Esophagus muscularis mucosa (tissue), 4 donors: ENCODE results near the gene NCR2. TPM values are rescaled to one million over a fixed set of nuclear protein-coding genes. Genes with fewer than 3 reads are reported as not detected.
A peak's percentile ranks its signal among the peaks of the same experiment; 100 is the strongest.
"Not testable (repeated sequence)": the region's sequence is repeated elsewhere in the genome, so short reads cannot be mapped to it uniquely, and the experiment has no call there.

ENCODE experiments used
- DNase-seq: peaks from one replicate; pipeline ENCODE4 v3.0.0-alpha.2; 2017; ENCODE audit errors: extremely low spot score
- H3K27ac ChIP-seq, 4 donors: fragments of 200-600 bp; sonication (generic); replicated peaks in 1 of 4; 1 replicate in 3 of 4; 2 replicates in 1 of 4; pipeline ENCODE4 v1.5.1; 2016 to 2019; ENCODE audit warnings: mild to moderate bottlenecking in 1 of 4
- H3K27me3 ChIP-seq, 4 donors: fragments of 200-600 bp; sonication (generic); one replicate each; pipeline versions ENCODE4 v1.5.1 to v1.6.0; 2016 to 2019
- H3K36me3 ChIP-seq, 4 donors: fragments of 200-600 bp; sonication (generic); one replicate each; pipeline ENCODE4 v1.5.1; 2016 to 2019
- H3K4me1 ChIP-seq, 4 donors: fragments of 200-600 bp; sonication (generic); one replicate each; pipeline ENCODE4 v1.5.1; 2016 to 2019
- H3K4me3 ChIP-seq, 4 donors: fragments of 200-600 bp; sonication (generic); 1 replicate in 2 of 4; 2 replicates in 2 of 4; pipeline ENCODE4 v1.5.1; 2016 to 2019; ENCODE audit warnings: mild to moderate bottlenecking in 4 of 4, moderate library complexity in 1 of 4
- H3K9me3 ChIP-seq, 4 donors: fragments of 200-600 bp; sonication (generic); 1 replicate in 3 of 4; 2 replicates in 1 of 4; pipeline ENCODE4 v1.5.1; 2016 to 2019
- CTCF ChIP-seq, 3 experiments: fragments of 200-600 bp in 2 of 3; fragments of 450-650 bp in 1 of 3; sonication (generic) in 2 of 3; IDR thresholded peaks; one replicate each; pipeline ENCODE4 v1.5.1; 2017 to 2019; ENCODE audit warnings: antibody characterized with exemption in 3 of 3, mild to moderate bottlenecking in 2 of 3, moderate library complexity in 1 of 3
- EP300 ChIP-seq: sonication (generic); formaldehyde crosslinking; IDR thresholded peaks from one replicate; pipeline ENCODE4 v1.6.1; 2017; ENCODE audit warnings: antibody characterized with exemption
- POLR2A ChIP-seq: fragments of 450-650 bp; IDR thresholded peaks from one replicate; pipeline ENCODE4 v1.6.1; 2017; ENCODE audit warnings: antibody characterized with exemption, moderate library complexity, mild to moderate bottlenecking, low read depth
- POLR2AphosphoS5 ChIP-seq, 2 donors: sonication (generic); formaldehyde crosslinking; IDR thresholded peaks; one replicate each; pipeline ENCODE4 v1.6.1; 2017; ENCODE audit warnings: antibody characterized with exemption in 2 of 2
- WGBS: methylation state at CpG from one replicate; pipeline ENCODE4 v1.1.5; 2018; 5-methylcytosine and 5-hydroxymethylcytosine counted together
- intact Hi-C: fragments of 100-400 bp; cut with DNase I; formaldehyde crosslinking; loops from one replicate; pipeline ENCODE4 v1.15.1; 2023
- total RNA-seq, 4 donors: library from RNA; depleted of rRNA; stranded (reverse); fragments of >200 nt; gene quantifications; one replicate each; pipeline versions ENCODE4 v1.1.0 to v1.2.1, GENCODE V29; 2016

Gene NCR2
- total RNA-seq, 4 donors from 2014 or later: not detected

GRCh38 chr6:41289815-41290214 lies 45.6 kb upstream of the NCR2 start:
- H3K4me3 ChIP-seq: no peak overlapping the region
- H3K9me3 ChIP-seq: no peaks in the 10 kb centered on the region
- H3K36me3 ChIP-seq: no peaks in the 10 kb centered on the region
- H3K4me1 ChIP-seq: peaks cover 0 to 10% (median 0%) of the 10 kb centered on the region in 4 donors
- TF ChIP-seq CTCF (IDR thresholded peaks at IDR 0.05) (no peak), EP300 (no peak), POLR2A (no peak), POLR2AphosphoS5 (IDR thresholded peaks at IDR 0.05) (no peak)
- H3K27me3 ChIP-seq: peaks cover 0 to 19% (median 0%) of the 10 kb centered on the region in 4 donors
- no peak overlapping the region for H3K27ac ChIP-seq
- WGBS: 74% methylated on average over 4 of the region's 4 CpGs
- intact Hi-C loops: no loop called here
- DNase-seq: peak; percentile 75

GRCh38 chr6:41291717-41292116 lies 43.7 kb upstream of the NCR2 start:
- DNase-seq: peak; percentile 62
- 25% methylated on average over 1 of the region's 1 CpG for WGBS
- intact Hi-C loops: no loop called here
- no peak for TF ChIP-seq POLR2A
- no peak for TF ChIP-seq CTCF (IDR thresholded peaks at IDR 0.05)
- TF ChIP-seq EP300: no peak
- no peak for TF ChIP-seq POLR2AphosphoS5 (IDR thresholded peaks at IDR 0.05)
- Histone ChIP-seq H3K4me1 (peaks cover 0 to 10% (median 0%) of the 10 kb centered on the region in 4 donors), H3K27me3 (peaks cover 0 to 17% (median 0%) of the 10 kb centered on the region in 4 donors), H3K4me3 (no peak overlapping the region), H3K36me3 (no peaks in the 10 kb centered on the region), H3K9me3 (no peaks in the 10 kb centered on the region), H3K27ac (no peak overlapping the region)

GRCh38 chr6:41294214-41294872 lies 41.1 kb upstream of the NCR2 start:
- Histone ChIP-seq H3K27ac (no peak overlapping the region), H3K4me3 (no peak overlapping the region), H3K9me3 (peaks cover 0 to 4% (median 0%) of the 10 kb centered on the region in 4 donors), H3K36me3 (no peaks in the 10 kb centered on the region), H3K27me3 (peaks cover 0 to 26% (median 0%) of the 10 kb centered on the region in 4 donors), H3K4me1 (no peaks in the 10 kb centered on the region)
- intact Hi-C loops: no loop called here
- peak; percentile 57 for DNase-seq
- no peak for TF ChIP-seq POLR2A
- 95% methylated on average over 3 of the region's 3 CpGs for WGBS

GRCh38 chr6:41297248-41297647 lies 38.2 kb upstream of the NCR2 start:
- WGBS: 88% methylated on average over 5 of the region's 5 CpGs

GRCh38 chr6:41298785-41299502 lies 36.5 kb upstream of the NCR2 start:
- Histone ChIP-seq H3K4me1 (no peaks in the 10 kb centered on the region), H3K4me3 (no peak overlapping the region), H3K27ac (no peak overlapping the region), H3K9me3 (peaks cover 0 to 4% (median under 1%) of the 10 kb centered on the region in 4 donors), H3K36me3 (no peaks in the 10 kb centered on the region), H3K27me3 (peaks cover 0 to 24% (median 0%) of the 10 kb centered on the region in 4 donors)
- intact Hi-C loops: no loop called here
- no peak for DNase-seq
- no peak for TF ChIP-seq CTCF (IDR thresholded peaks at IDR 0.05)
- no peak for TF ChIP-seq EP300
- TF ChIP-seq POLR2A: no peak
- TF ChIP-seq POLR2AphosphoS5 (IDR thresholded peaks at IDR 0.05): no peak
- 51% methylated on average over 3 of the region's 3 CpGs for WGBS

More at GRCh38 chr6:41297248-41297647, 38.2 kb upstream of the NCR2 start:
- H3K4me3 ChIP-seq, H3K27ac ChIP-seq, intact Hi-C loops, H3K9me3 ChIP-seq, DNase-seq, H3K36me3 ChIP-seq, H3K4me1 ChIP-seq: not testable (repeated sequence)
- peaks cover 0 to 26% (median 0%) of the 10 kb centered on the region in 4 donors for H3K27me3 ChIP-seq
